H1 (cell line): Measurements from ENCODE around the gene NAV2. TPM values are rescaled to one million over a fixed set of nuclear protein-coding genes. Genes with fewer than 3 reads are reported as not detected.

Experiments used
- ASH2L ChIP-seq: fragments of 200-600, 300-600 bp; sonication (generic); IDR thresholded peaks from one replicate; pipeline ENCODE4 v1.7.1; 2017; ENCODE audit warnings: low read length
- BACH1 ChIP-seq: IDR thresholded peaks from 2 replicates; pipeline ENCODE4 v1.6.1; 2012; ENCODE audit warnings: low read length, improper control_type of control experiment
- CHD1 ChIP-seq: IDR thresholded peaks from 2 replicates; pipeline ENCODE4 v1.6.1; 2012; ENCODE audit warnings: low read depth, low read length, improper control_type of control experiment
- CHD7 ChIP-seq: fragments of 300-600 bp; sonication (generic); IDR thresholded peaks from 2 replicates; pipeline ENCODE4 v1.7.1; 2012; ENCODE audit warnings: low read length, moderate library complexity, mild to moderate bottlenecking, inconsistent platforms; ENCODE audit not compliant: insufficient replicate concordance
- E2F6 ChIP-seq: IDR thresholded peaks from 2 replicates; pipeline ENCODE4 v1.6.1; 2012; ENCODE audit warnings: inconsistent platforms
- EP300 ChIP-seq, 2 experiments: IDR thresholded peaks; 1 replicate in 1 of 2; 2 replicates in 1 of 2; pipeline ENCODE4 v1.6.1; 2011 to 2012; ENCODE audit warnings: low read depth in 2 of 2, low read length in 2 of 2, mild to moderate bottlenecking in 2 of 2, borderline replicate concordance in 1 of 2, inconsistent platforms in 1 of 2, moderate library complexity in 1 of 2
- POLR2AphosphoS5 ChIP-seq: IDR thresholded peaks from 2 replicates; pipeline ENCODE4 v1.6.1; 2011; ENCODE audit warnings: low read depth, low read length
- RFX5 ChIP-seq: IDR thresholded peaks from 2 replicates; pipeline ENCODE4 v1.6.1; 2011; ENCODE audit warnings: low read depth, low read length, improper control_type of control experiment, borderline replicate concordance
- YY1 ChIP-seq: IDR thresholded peaks from 2 replicates; pipeline ENCODE4 v1.6.1; 2011; ENCODE audit warnings: low read depth, mild to moderate bottlenecking, low read length
- polyA plus RNA-seq, 7 experiments: library from polyadenylated mRNA; depleted of rRNA in 3 of 7; stranded (reverse) in 5 of 7; unstranded in 2 of 7; fragments of >200 nt in 5 of 7; fragments of 200-250 nt in 2 of 7; gene quantifications; 1 replicate in 5 of 7; 2 replicates in 1 of 7; 4 replicates in 1 of 7; pipeline versions ENCODE4 v1.2.1 to v1.2.3, GENCODE V29; 2011 to 2013; ENCODE audit warnings: missing spikeins in 2 of 7, mixed read lengths in 2 of 7
- total RNA-seq: library from RNA; stranded (reverse); fragmentation: NEBNext Ultra II Directional; extraction: Animal tissue kit (Norgen Biotek cat#: 25700); gene quantifications from 2 replicates; pipeline ENCODE4 v1.2.1, GENCODE V29; 2021
- TF ChIP-seq, protein P1 (sequence below): IDR thresholded peaks from 2 replicates; pipeline ENCODE4 v1.6.1; 2011; ENCODE audit warnings: low read depth, mild to moderate bottlenecking, low read length; ENCODE audit not compliant: insufficient read depth

Gene NAV2
- total and polyA plus RNA-seq, 2 of the 8 experiments (the other 6 are each of a cell fraction or from before 2014, with no cell fraction given): 35.6 to 73.6 TPM

- TF ChIP-seq EP300 (IDR thresholded peaks at IDR 0.05; ENCODE audit: borderline replicate concordance in 1 of 2, low read depth in 2 of 2, low read length in 2 of 2): peak in 1 of 2 experiments; percentile 49; a peak in 1 of 3 replicates
- TF ChIP-seq CHD7: no peak
- no peak for TF ChIP-seq POLR2AphosphoS5
- no peak for TF ChIP-seq BACH1
- TF ChIP-seq, protein P1, sequence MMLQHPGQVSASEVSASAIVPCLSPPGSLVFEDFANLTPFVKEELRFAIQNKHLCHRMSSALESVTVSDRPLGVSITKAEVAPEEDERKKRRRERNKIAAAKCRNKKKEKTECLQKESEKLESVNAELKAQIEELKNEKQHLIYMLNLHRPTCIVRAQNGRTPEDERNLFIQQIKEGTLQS: no peak
- no peak for TF ChIP-seq RFX5
- TF ChIP-seq CHD1: no peak
- no peak for TF ChIP-seq E2F6
- no peak for TF ChIP-seq ASH2L
- TF ChIP-seq YY1: 0 out of 2 replicates have a peak, but pooled peaks have one; percentile 17
Observed at GRCh38 chr11:19803506-19803998, 90.9 kb downstream of the NAV2 start (continued).
